Spleen (tissue), 11 donors: ENCODE data around the gene VSTM4. TPM values are rescaled to one million over a fixed set of nuclear protein-coding genes. Genes with fewer than 3 reads are reported as not detected.

Experiments used
- DNase-seq: peaks from one replicate; pipeline ENCODE4 v3.0.0-alpha.2; 2020
- H3K27ac ChIP-seq, 8 donors: fragments of 200-600 bp; sonication (generic) in 7 of 8; 1 replicate in 4 of 8; 2 replicates in 4 of 8; pipeline versions ENCODE4 v1.5.0 to v1.8.0; 2016 to 2021; ENCODE audit warnings: inconsistent platforms in 4 of 8, mild to moderate bottlenecking in 4 of 8, moderate library complexity in 1 of 8
- H3K27me3 ChIP-seq, 7 donors: fragments of 200-600 bp; sonication (generic) in 6 of 7; replicated peaks in 1 of 7; 1 replicate in 4 of 7; 2 replicates in 3 of 7; pipeline versions ENCODE4 v1.5.0 to v1.8.0; 2016 to 2021; ENCODE audit warnings: inconsistent platforms in 3 of 7, mild to moderate bottlenecking in 1 of 7
- H3K36me3 ChIP-seq, 6 donors: fragments of 200-600 bp; sonication (generic) in 5 of 6; 1 replicate in 4 of 6; 2 replicates in 2 of 6; pipeline versions ENCODE4 v1.5.0 to v1.8.0; 2016 to 2021; ENCODE audit warnings: inconsistent platforms in 2 of 6
- H3K4me1 ChIP-seq, 6 donors: fragments of 200-600 bp; sonication (generic) in 5 of 6; 1 replicate in 3 of 6; 2 replicates in 3 of 6; pipeline versions ENCODE4 v1.5.0 to v1.8.0; 2016 to 2021; ENCODE audit warnings: inconsistent platforms in 3 of 6
- H3K4me3 ChIP-seq, 8 donors: fragments of 200-600 bp; sonication (generic) in 7 of 8; 1 replicate in 4 of 8; 2 replicates in 4 of 8; pipeline versions ENCODE4 v1.5.0 to v1.8.0; 2016 to 2021; ENCODE audit warnings: inconsistent platforms in 4 of 8, mild to moderate bottlenecking in 4 of 8, moderate library complexity in 2 of 8
- H3K9me3 ChIP-seq, 8 donors: fragments of 200-600 bp; sonication (generic) in 7 of 8; 1 replicate in 4 of 8; 2 replicates in 4 of 8; pipeline versions ENCODE4 v1.5.0 to v1.8.0; 2016 to 2021; ENCODE audit warnings: inconsistent platforms in 4 of 8
- CTCF ChIP-seq, 11 experiments: fragments of 200-600 bp in 7 of 11; fragments of 450-650 bp in 4 of 11; sonication (generic) in 4 of 11; IDR thresholded peaks in 8 of 11; conservative IDR thresholded peaks in 3 of 11; 1 replicate in 7 of 11; 2 replicates in 4 of 11; pipeline versions ENCODE4 v1.4.0 to v1.8.0; 2016 to 2021; ENCODE audit warnings: antibody characterized with exemption in 11 of 11, inconsistent platforms in 4 of 11, mild to moderate bottlenecking in 1 of 11
- POLR2A ChIP-seq, 3 donors: fragments of 450-650 bp; IDR thresholded peaks; one replicate each; pipeline ENCODE4 v1.5.1; 2017; ENCODE audit warnings: antibody characterized with exemption in 3 of 3, mild to moderate bottlenecking in 1 of 3
- POLR2AphosphoS5 ChIP-seq, 3 donors: sonication (generic); formaldehyde crosslinking; IDR thresholded peaks; one replicate each; pipeline ENCODE4 v1.5.1; 2017; ENCODE audit warnings: antibody characterized with exemption in 3 of 3
- WGBS, 5 donors: extraction: QIAGEN DNeasy Blood & Tissue Kit in 3 of 5; methylation state at CpG; one replicate each; pipeline versions ENCODE4 v1.1.5 to v1.1.7; 2013 to 2018; 5-methylcytosine and 5-hydroxymethylcytosine counted together
- intact Hi-C: fragments of 100-400 bp; cut with DNase I; formaldehyde crosslinking; loops from one replicate; pipeline ENCODE4 v1.15.0; 2023; ENCODE audit warnings: low total_unique reads
- polyA plus RNA-seq, 3 donors: library from polyadenylated mRNA; stranded (reverse); fragments of 200-250 nt; gene quantifications; one replicate each; pipeline ENCODE4 v1.2.1, GENCODE V29; 2013
- total RNA-seq, 7 donors: library from RNA; depleted of rRNA in 3 of 7; stranded (reverse); fragments of >200 nt in 3 of 7; fragmentation: NEBNext Ultra II Directional in 4 of 7; extraction: Animal tissue kit (Norgen Biotek cat#: 25700) in 4 of 7; gene quantifications; one replicate each; pipeline versions ENCODE4 v1.1.0 to v1.2.1, GENCODE V29; 2016 to 2021
- donor health status: healthy with polysubstance abuse.
- donor health status: DM: no; HTN: no; CAD: no; lungs with moderate emphysema.
- donor health status: DM: no; HTN: no; CAD: no.
- donor health status: Bipolar disorder and iron deficiency.
- donor health status: healthy.
- donor health status: DM: no; HTN: no; CAD: no.
- donor health status: DM: yes; HTN: yes; CAD: no.

VSTM4 gene
- total and polyA plus RNA-seq, 10 donors: 0.57 to 6.8 (median 3.1) TPM

GRCh38 chr10:49092477-49092876 is 22.8 kb downstream of the VSTM4 start:
- TF ChIP-seq CTCF (IDR thresholded peaks at IDR 0.05 in 8 of 11, conservative IDR thresholded peaks at IDR 0.05 in 3 of 11): no peak
- no peak for TF ChIP-seq POLR2AphosphoS5 (IDR thresholded peaks at IDR 0.05)
- TF ChIP-seq POLR2A (IDR thresholded peaks at IDR 0.05): no peak
- peak; percentile 12 for DNase-seq
- Histone ChIP-seq H3K36me3 (no peaks in the 10 kb centered on the region), H3K27me3 (peaks cover 0 to 15% (median 0%) of the 10 kb centered on the region in 7 donors), H3K4me1 (no peaks in the 10 kb centered on the region), H3K27ac (no peak overlapping the region), H3K4me3 (no peak overlapping the region), H3K9me3 (peaks cover 0 to 2% (median 1%) of the 10 kb centered on the region in 8 donors)
- WGBS, 5 donors: 86 to 91% (median 89%) methylated on average over 11 of the region's 11 CpGs
- intact Hi-C loops: no loop called here

GRCh38 chr10:49091450-49092210 is 23.7 kb downstream of the VSTM4 start:
- intact Hi-C loops: no loop called here

GRCh38 chr10:49090696-49091380 is 24.5 kb downstream of the VSTM4 start:
- 81 to 85% (median 82%) methylated on average over 6 of the region's 6 CpGs for WGBS, 5 donors
- DNase-seq: no peak

More at GRCh38 chr10:49091450-49092210, 23.7 kb downstream of the VSTM4 start:
- H3K9me3 ChIP-seq: peaks cover 0 to 11% (median 10%) of the 10 kb centered on the region in 8 donors
- H3K36me3 ChIP-seq: no peaks in the 10 kb centered on the region
- H3K4me1 ChIP-seq: no peaks in the 10 kb centered on the region
- H3K27me3 ChIP-seq: peaks cover 0 to 15% (median 0%) of the 10 kb centered on the region in 7 donors
- DNase-seq: no peak
- no peak overlapping the region for H3K4me3 ChIP-seq
- TF ChIP-seq POLR2AphosphoS5 (IDR thresholded peaks at IDR 0.05): no peak
- no peak for TF ChIP-seq POLR2A (IDR thresholded peaks at IDR 0.05)
- TF ChIP-seq CTCF (IDR thresholded peaks at IDR 0.05 in 8 of 11, conservative IDR thresholded peaks at IDR 0.05 in 3 of 11): no peak
- 86 to 92% (median 89%) methylated on average over 13 of the region's 13 CpGs for WGBS, 5 donors
- no peak overlapping the region for H3K27ac ChIP-seq

More at GRCh38 chr10:49090696-49091380, 24.5 kb downstream of the VSTM4 start:
- no peak overlapping the region for H3K4me3 ChIP-seq
- H3K27me3 ChIP-seq: peaks cover 0 to 15% (median 0%) of the 10 kb centered on the region in 7 donors
- peaks cover 0 to 18% (median 16%) of the 10 kb centered on the region in 8 donors for H3K9me3 ChIP-seq
- intact Hi-C loops: no loop called here
- H3K4me1 ChIP-seq: no peaks in the 10 kb centered on the region
- H3K27ac ChIP-seq: no peak overlapping the region
- TF ChIP-seq POLR2AphosphoS5 (IDR thresholded peaks at IDR 0.05) (no peak), CTCF (IDR thresholded peaks at IDR 0.05 in 8 of 11, conservative IDR thresholded peaks at IDR 0.05 in 3 of 11) (no peak), POLR2A (IDR thresholded peaks at IDR 0.05) (no peak)
- H3K36me3 ChIP-seq: no peaks in the 10 kb centered on the region
